K562 treated with DMSO at 1 percent for 48 hours (cell line): ENCODE data around the gene CDH16. TPM values are rescaled to one million over a fixed set of nuclear protein-coding genes. Genes with fewer than 3 reads are reported as not detected.

Source experiments
- total RNA-seq: library from RNA; unstranded; fragments of 300-600 nt; gene quantifications from 2 replicates; pipeline ENCODE4 v1.2.3, GENCODE V29; 2022; ENCODE audit warnings: low replicate concordance; ENCODE audit errors: extremely low read depth

CDH16 gene, protein sequence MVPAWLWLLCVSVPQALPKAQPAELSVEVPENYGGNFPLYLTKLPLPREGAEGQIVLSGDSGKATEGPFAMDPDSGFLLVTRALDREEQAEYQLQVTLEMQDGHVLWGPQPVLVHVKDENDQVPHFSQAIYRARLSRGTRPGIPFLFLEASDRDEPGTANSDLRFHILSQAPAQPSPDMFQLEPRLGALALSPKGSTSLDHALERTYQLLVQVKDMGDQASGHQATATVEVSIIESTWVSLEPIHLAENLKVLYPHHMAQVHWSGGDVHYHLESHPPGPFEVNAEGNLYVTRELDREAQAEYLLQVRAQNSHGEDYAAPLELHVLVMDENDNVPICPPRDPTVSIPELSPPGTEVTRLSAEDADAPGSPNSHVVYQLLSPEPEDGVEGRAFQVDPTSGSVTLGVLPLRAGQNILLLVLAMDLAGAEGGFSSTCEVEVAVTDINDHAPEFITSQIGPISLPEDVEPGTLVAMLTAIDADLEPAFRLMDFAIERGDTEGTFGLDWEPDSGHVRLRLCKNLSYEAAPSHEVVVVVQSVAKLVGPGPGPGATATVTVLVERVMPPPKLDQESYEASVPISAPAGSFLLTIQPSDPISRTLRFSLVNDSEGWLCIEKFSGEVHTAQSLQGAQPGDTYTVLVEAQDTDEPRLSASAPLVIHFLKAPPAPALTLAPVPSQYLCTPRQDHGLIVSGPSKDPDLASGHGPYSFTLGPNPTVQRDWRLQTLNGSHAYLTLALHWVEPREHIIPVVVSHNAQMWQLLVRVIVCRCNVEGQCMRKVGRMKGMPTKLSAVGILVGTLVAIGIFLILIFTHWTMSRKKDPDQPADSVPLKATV
- not detected in 2 replicates for total RNA-seq

DNA sequence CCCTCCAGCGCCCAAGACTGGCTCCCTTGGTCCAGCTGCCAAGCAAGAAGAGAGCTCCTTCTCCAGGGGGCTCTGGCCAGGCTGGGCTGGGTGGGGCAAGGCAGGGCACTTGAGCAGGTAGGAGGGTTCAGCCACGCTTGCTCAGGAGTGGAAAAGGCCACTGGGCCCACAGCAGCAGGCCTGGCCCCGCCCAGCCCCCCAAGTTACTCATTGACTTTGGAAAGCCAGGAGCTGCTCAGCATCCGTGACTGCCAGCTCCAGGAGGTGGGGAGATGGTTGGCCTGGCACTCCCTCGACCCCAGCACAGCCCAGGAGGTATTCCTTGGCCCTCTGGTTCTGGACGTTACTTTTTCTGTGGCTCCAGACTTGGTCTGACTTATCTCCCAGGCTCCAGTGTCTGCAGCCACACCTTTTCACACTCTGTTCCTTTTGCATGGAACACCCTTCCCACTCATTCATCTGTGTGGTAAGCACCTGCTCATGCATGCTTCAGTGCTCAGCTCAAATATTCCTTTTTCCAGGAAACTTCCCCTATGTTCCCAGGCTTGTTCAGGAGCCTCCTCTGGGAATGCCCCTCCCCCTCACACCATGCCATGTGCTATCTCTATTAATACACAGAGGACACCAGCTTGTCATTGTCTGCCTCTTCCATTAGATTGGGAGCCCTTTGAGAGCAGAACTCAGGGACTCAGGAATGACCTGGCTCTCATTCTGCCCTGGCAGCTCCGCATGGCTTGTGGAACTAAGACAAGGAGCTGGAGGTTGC, at the start of gene CDH16:
TSS of gene CDH16 (minus strand) at position 83 of the 766 bp plus-strand sequence. CDS start 820 bp downstream, outside the sequence.

DNA sequence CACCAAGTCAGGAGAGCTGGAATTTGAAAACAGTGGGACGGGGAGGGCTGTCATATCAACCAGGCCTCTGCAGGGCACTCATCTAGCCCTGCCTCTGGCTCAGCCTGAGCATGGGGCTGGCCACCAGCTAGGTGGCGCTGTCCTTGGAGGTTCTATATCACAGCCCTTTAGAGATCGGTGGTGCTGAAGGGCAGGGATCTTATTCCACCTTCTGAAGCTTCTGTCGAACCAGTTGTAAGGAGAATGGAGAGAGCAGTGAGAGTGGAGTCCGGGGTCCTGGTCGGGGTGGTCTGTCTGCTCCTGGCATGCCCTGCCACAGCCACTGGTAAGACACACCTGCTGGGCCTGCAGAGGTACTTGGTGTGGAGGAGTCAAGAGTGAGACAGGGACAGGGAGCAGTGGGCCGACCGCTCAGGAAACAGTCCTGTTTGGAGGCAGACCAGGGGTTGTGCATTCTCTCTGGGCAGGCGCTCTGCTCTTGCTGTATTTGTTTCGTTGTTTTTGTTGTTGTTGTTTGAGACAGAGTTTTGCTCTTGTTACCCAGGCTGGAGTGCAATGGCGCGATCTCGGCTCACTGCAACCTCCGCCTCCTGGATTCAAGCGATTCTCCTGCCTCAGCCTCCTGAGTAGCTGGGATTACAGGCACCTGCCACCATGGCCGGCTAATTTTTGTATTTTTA, 42.5 kb upstream of the CDH16 start, which contains the start of gene CES3:
TSS of gene CES3 (plus strand) at position 202 of the 680 bp plus-strand sequence. CDS start at position 244, 42 bp downstream.

DNA sequence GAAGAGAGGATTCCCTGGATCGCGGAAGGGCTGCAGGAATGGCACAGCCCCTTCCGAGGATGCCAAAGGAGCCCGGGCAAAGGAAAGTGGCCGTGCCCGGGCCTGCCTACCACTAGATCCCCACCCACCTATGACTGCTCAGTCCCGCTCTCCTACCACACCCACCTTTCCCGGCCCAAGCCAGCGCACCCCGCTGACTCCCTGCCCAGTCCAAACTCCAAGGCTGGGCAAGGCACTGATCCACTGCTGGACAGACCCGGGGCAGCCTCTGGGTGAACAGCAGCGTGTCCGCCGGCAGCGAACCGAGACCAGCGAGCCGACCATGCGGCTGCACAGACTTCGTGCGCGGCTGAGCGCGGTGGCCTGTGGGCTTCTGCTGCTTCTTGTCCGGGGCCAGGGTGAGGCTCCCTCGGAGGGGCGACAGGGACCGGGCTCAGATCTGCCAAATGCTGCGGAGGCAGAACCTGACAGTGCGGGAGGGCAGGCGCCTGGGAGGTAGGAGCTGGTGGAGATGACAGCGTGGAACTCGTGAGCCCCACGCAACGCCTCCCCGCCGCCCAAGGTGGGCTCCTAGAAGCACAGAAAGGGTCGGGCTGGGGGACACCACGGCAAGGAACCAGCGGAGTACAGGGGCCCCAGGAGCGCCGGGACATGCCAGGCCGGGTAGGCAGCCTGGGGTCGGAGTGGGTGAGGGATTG, 16.8 kb upstream of the CDH16 start, which contains the start of gene CES2:
TSS of gene CES2 (plus strand) at position 203 of the 698 bp plus-strand sequence. CDS start at position 323, 120 bp downstream.

DNA sequence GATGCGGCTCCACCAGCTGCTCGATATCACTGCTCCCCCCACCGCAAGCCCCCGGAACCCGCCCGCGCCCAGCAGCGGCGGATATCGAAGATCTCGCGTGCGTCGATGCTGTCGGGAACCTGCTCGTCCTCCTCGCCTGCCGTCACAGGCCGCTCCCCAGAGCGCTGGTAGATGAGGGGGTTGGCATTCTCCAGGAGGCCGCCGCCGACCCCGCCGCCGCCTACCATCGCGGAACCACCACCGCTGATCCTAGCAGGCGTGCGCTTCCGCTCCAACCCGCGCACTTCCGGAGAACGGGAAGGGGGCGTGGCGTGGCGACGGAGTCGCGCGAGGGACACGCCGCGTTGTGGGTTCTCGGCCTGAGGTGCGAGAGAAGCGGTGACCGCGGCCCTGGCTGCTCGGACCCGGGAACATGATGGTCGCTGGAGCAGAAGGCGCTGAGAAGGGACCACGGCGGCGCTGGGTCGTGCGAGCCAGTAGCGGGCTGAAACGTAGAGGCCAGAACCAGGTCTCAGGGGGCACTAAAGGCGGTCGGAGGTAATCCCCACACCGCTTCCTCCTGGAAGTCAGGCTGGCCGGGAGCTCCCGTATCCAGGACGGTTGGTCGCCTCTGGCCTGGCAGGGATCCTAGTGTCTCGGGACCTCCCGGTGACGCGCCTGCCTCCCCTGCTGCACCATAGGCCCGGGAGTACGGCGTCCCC, 15.6 kb upstream of the CDH16 start, which contains the start of gene CIAO2B:
TSS of gene CIAO2B (minus strand) at position 265 of the 701 bp plus-strand sequence. CDS start at position 227, 38 bp downstream.

DNA sequence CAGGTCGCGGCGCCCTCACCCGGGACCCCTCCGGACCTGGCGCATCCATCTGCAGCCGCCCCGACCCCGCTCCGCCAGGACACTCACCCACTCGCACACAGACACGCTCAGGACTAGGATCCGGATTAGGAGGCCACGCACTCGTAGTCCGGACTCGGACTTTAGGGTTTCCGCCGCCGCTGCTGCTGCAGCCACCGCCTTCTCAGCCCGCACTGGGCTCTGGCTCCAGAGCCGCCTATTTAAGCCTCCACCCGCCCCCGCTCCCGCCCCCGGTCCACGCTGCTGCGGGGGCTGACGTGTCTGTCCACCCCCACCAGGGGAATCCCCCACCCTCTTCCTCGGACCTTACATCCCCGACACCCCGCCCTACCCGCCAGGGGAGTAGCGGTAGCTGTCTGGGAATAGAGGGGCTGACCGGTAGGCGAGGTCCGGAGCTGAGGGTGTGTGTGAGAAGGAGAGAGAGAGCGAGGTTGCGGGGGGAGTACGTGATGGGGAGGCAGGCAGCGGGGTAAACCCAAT, 6.7 kb upstream of the CDH16 start, which contains the start of gene RRAD:
TSS of gene RRAD (minus strand) at position 214 of the 519 bp plus-strand sequence. CDS start 356 bp downstream, outside the sequence.

DNA sequence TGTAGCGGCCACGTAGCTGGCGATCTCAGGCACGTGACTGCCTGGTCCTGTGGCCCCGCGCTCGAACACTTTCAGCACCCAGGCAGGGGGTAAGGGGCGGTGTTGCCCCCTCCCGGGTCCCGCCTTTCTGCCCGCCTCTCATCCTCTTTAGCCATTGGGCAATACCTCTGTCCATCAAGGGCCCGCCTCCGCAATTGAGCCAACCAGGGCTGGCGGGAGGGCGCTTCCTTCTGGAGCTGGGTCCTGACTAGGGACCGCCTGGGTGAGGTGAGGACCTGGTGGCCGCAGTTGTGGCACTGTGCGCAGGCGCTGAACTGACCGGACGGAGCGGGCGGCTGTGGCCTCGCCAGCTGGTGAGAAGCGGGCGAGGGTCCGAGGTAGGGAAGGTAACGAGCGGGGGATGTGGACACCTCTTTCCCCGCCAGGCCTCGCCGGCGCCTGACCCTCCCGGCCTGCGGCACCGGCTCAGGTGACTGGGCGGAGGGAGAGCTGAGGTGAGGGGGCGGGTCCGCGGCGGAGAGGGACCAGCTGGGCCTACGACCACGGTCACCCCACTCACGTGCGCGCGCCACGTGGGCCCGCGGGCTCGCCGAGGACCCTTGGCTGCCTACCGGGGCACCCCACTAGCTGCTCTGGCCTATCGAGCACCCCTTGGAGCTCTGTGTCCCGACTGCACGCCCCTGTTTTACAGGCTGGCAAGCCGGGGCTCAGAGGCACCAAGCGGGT, 38.2 kb downstream of the CDH16 start, which contains the start of gene PDP2:
TSS of gene PDP2 (plus strand) at position 228 of the 726 bp plus-strand sequence. CDS start 3,770 bp downstream, outside the sequence.

Other genes with a start within 250 kb of the CDH16 start
- not detected in 2 replicates for gene CMTM4, start 222.1 kb downstream of the CDH16 start, total RNA-seq
- not detected in 2 replicates for gene DYNC1LI2, start 167.3 kb downstream of the CDH16 start, total RNA-seq
- not detected in 2 replicates for gene TERB1, start 117.3 kb downstream of the CDH16 start, total RNA-seq
- gene NAE1, start 87.9 kb downstream of the CDH16 start, total RNA-seq, result not detected in 2 replicates
- not detected in 2 replicates for gene CA7, start 74.5 kb downstream of the CDH16 start, total RNA-seq
- not detected in 2 replicates for gene PDP2, start 38.4 kb downstream of the CDH16 start, total RNA-seq
- not detected in 2 replicates for gene RRAD, start 6.7 kb upstream of the CDH16 start, total RNA-seq
- gene CIAO2B, start 15.5 kb upstream of the CDH16 start, total RNA-seq, result not detected in 2 replicates
- not detected in 2 replicates for gene CES2, start 16.6 kb upstream of the CDH16 start, total RNA-seq
- not detected in 2 replicates for gene CES3, start 42.4 kb upstream of the CDH16 start, total RNA-seq
- not detected in 2 replicates for gene CES4A, start 69.7 kb upstream of the CDH16 start, total RNA-seq
- gene CBFB, start 110.3 kb upstream of the CDH16 start, total RNA-seq, result 506 TPM in 1 of 2 replicates, not detected in the other
- not detected in 2 replicates for gene PHAF1, start 191.1 kb upstream of the CDH16 start, total RNA-seq
- gene B3GNT9, start 232.1 kb upstream of the CDH16 start, total RNA-seq, result not detected in 2 replicates
- gene TRADD, start 241.0 kb upstream of the CDH16 start, total RNA-seq, result not detected in 2 replicates
- not detected in 2 replicates for gene FBXL8, start 241.1 kb upstream of the CDH16 start, total RNA-seq
- not detected in 2 replicates for gene HSF4, start 245.9 kb upstream of the CDH16 start, total RNA-seq